NOMO-1 (cell line): ENCODE results near the gene SCCPDH.
"Not testable (repeated sequence)": the region's sequence is repeated elsewhere in the genome, so short reads cannot be mapped to it uniquely, and the experiment has no call there.

Experiments used
- DNase-seq, 2 experiments: peaks; one replicate each; lab custom pipeline; 2025; ENCODE audit not compliant: unreplicated experiment in 2 of 2; lab: John Stamatoyannopoulos, UW

Gene SCCPDH

GRCh38 chr1:246797597-246797996, 73.4 kb downstream of the SCCPDH start:
- no peak for DNase-seq

- no peak for DNase-seq
Observed at GRCh38 chr1:246798107-246798506, 73.9 kb downstream of the SCCPDH start.

GRCh38 chr1:246798606-246799496, 74.6 kb downstream of the SCCPDH start:
- DNase-seq = no peak

- no peak for DNase-seq
Observed at GRCh38 chr1:246800356-246800755, 76.1 kb downstream of the SCCPDH start.

GRCh38 chr1:246800756-246801155, 76.5 kb downstream of the SCCPDH start:
- no peak for DNase-seq

GRCh38 chr1:246801241-246802020, 77.2 kb downstream of the SCCPDH start:
- no peak for DNase-seq

GRCh38 chr1:246803373-246803772, 79.2 kb downstream of the SCCPDH start:
- no peak for DNase-seq

- no peak for DNase-seq
Observed at GRCh38 chr1:246803883-246804282, 79.7 kb downstream of the SCCPDH start.

- no peak for DNase-seq
Observed at GRCh38 chr1:246805135-246805716, 81.0 kb downstream of the SCCPDH start.

GRCh38 chr1:246809473-246809872, 85.3 kb downstream of the SCCPDH start:
- DNase-seq = no peak

GRCh38 chr1:246811985-246812384, 87.8 kb downstream of the SCCPDH start:
- DNase-seq = no peak

GRCh38 chr1:246813325-246813724, 89.1 kb downstream of the SCCPDH start:
- DNase-seq = not testable (repeated sequence)

- no peak for DNase-seq
Observed at GRCh38 chr1:246814890-246815289, 90.7 kb downstream of the SCCPDH start.

- DNase-seq = no peak
Observed at GRCh38 chr1:246815693-246816270, 91.6 kb downstream of the SCCPDH start.
